Naive B cell (primary cell): ENCODE data around the gene TIMM50. TPM values are rescaled to one million over a fixed set of nuclear protein-coding genes. Genes with fewer than 3 reads are reported as not detected.

Experiments used
- ATAC-seq, 2 donors: fragments of 150-1000 bp; cut with Tn5 transposase; 2 replicates each; pipeline ENCODE4 v1.10.0; 2021; ENCODE audit warnings: low read depth in 2 of 2, mild to moderate bottlenecking in 2 of 2, moderate library complexity in 2 of 2
- DNase-seq: peaks from one replicate; pipeline ENCODE4 v3.0.0; 2022
- H3K27ac Mint-ChIP-seq, 6 donors: one replicate each; pipeline ENCODE4 v1.8.0; 2020 to 2022; ENCODE audit warnings: mild to moderate bottlenecking in 6 of 6, mixed read lengths in 6 of 6, moderate library complexity in 5 of 6, inconsistent platforms in 2 of 6
- H3K27me3 Mint-ChIP-seq, 3 donors: one replicate each; pipeline ENCODE4 v1.8.0; 2021 to 2022; ENCODE audit warnings: mixed read lengths in 3 of 3, mild to moderate bottlenecking in 1 of 3
- H3K36me3 Mint-ChIP-seq, 2 donors: one replicate each; pipeline ENCODE4 v1.8.0; 2020 to 2022; ENCODE audit warnings: mixed read lengths in 2 of 2, inconsistent platforms in 1 of 2, mild to moderate bottlenecking in 1 of 2
- H3K4me1 Mint-ChIP-seq, 3 donors: one replicate each; pipeline ENCODE4 v1.8.0; 2020 to 2022; ENCODE audit warnings: mixed read lengths in 3 of 3, inconsistent platforms in 1 of 3, mild to moderate bottlenecking in 1 of 3, moderate library complexity in 1 of 3
- H3K4me3 Mint-ChIP-seq, 8 donors: one replicate each; pipeline ENCODE4 v1.8.0; 2020 to 2022; ENCODE audit warnings: mild to moderate bottlenecking in 8 of 8, mixed read lengths in 8 of 8, moderate library complexity in 8 of 8, inconsistent platforms in 2 of 8
- H3K9me3 Mint-ChIP-seq, 7 donors: one replicate each; pipeline ENCODE4 v1.8.0; 2020 to 2022; ENCODE audit warnings: mixed read lengths in 7 of 7, mild to moderate bottlenecking in 5 of 7, inconsistent platforms in 2 of 7, moderate library complexity in 1 of 7
- polyA plus RNA-seq, 6 donors: library from polyadenylated mRNA; unstranded; fragments of 300-500 nt; fragmentation: Illumina TruSeq; gene quantifications; one replicate each; pipeline ENCODE4 v1.2.3, GENCODE V29; 2021; ENCODE audit warnings: low read depth in 6 of 6

Gene TIMM50
- 10 to 100 TPM; 35.4 to 41.9 (median 37.0) TPM for polyA plus RNA-seq

DNA sequence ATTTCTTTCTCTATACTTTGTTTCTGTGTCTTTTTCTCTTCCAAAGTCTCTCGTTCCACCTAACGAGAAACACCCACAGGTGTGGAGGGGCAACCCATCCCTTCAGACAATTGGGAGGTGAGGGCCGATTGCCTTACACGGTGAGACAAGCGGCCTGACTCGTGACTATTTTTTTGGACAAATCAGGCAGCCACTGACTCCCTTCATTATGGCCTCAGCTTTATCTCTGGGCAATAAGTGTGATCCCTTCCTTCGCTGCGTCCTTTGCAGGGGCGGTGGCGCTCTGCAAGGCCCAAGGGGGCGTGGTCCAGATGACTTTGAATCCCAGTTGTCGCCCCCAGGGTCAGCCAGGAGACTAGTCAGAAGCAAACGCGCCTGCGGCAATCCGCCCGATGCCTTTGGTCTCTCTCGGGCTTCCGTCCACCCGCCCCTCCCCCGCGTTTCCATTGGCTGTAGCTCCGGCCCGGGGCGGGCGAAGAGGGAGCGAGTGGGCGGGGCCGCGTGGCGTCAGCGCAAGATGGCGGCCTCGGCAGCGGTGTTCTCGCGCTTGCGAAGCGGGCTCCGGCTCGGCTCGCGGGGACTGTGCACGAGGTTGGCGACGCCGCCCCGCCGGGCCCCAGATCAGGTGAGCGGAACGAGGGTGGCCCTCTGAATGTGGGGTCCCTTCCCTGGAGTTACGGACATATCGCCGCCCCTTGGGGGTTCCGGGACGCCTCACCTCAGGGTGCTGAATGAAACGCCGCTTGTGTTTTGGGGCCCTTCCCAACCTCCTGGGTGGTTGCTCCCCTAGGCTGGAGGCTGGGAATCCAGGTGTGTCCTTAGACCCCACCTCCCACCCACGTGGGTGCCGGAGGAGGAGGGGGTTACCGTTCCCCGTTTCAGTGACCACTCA, at the start of gene TIMM50:
TIMM50 (plus strand) TSS at position 502 of the 892 bp plus-strand sequence; CDS start at position 518, 16 bp downstream.
- Mint-ChIP-seq H3K9me3 (no peaks in the 10 kb centered on the region), H3K4me3 (peak within 1 kb of the TSS; percentile 86 to 97 (median 95)), H3K27me3 (no peaks in the 10 kb centered on the region), H3K36me3 (peaks cover 0 to 4% of the 10 kb centered on the region in 2 donors), H3K4me1 (peaks cover 18 to 32% (median 19%) of the 10 kb centered on the region in 3 donors), H3K27ac (peak within 1 kb of the TSS; percentile 86 to 97 (median 94))
- ATAC-seq: peak; percentile 96 to 97
- peak; percentile 95 for DNase-seq

DNA sequence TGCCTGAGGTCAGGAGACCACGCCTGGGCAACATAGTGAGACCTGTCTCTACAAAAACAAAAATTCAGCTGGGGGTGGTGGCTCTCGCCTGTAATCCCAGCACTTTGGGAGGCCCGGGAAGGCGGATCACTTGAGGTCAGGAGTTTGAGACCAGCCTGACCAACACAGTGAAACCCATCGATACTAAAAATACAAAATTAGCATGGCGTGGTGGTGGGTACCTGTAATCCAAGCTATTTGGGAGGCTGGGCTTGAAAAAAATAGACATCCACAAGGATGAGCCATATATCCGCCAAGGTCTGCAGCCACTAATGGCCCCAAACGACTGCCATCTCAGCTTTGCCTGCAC, 48.0 kb upstream of the TIMM50 start:
- Mint-ChIP-seq H3K4me3 (peak overlapping the region in 2 of 8 donors; percentile 54 to 95), H3K27me3 (peaks cover 0 to 3% (median 0%) of the 10 kb centered on the region in 3 donors), H3K36me3 (peaks cover 6 to 10% of the 10 kb centered on the region in 2 donors), H3K9me3 (no peaks in the 10 kb centered on the region), H3K27ac (peak overlapping the region in 3 of 6 donors; percentile 15 to 72 (median 62)), H3K4me1 (peaks cover 29 to 48% (median 41%) of the 10 kb centered on the region in 3 donors)
- DNase-seq (no peak), ATAC-seq (no peak)

DNA sequence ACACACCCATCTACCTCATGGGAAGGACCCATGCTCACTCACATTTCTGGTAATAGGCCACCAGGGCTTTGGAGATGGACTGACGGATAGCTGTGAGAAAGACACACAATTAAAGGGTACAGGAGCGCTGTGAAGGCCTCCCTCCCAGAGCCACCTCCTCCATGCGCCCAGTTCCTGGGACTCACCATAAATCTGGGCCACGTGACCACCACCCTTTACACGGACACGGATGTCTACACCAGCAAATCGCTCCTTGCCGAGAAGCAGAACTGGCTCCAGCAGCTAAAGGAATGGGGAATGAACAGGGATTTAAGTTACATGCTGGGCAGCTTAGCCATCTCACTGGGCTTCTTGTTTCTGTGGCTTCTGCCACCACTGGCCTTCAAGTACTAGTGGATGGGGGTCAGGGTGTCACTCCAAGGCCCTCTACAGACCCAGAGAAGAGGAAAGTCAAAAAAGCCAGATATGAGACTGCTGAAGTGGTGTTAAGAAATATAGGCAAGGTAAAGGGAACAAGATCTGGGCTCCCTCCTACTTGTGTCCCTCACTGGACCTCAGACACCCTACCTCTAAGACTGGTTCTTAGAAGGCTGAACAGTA, 47.1 kb upstream of the TIMM50 start:
- H3K9me3 Mint-ChIP-seq: no peaks in the 10 kb centered on the region
- ATAC-seq: no peak
- peak overlapping the region in 5 of 6 donors; percentile 15 to 98 (median 54) for H3K27ac Mint-ChIP-seq
- DNase-seq: no peak
- H3K36me3 Mint-ChIP-seq: peaks cover 6 to 10% of the 10 kb centered on the region in 2 donors
- peaks cover 0 to 5% (median 0%) of the 10 kb centered on the region in 3 donors for H3K27me3 Mint-ChIP-seq
- H3K4me3 Mint-ChIP-seq: peak overlapping the region in 7 of 8 donors; percentile 6 to 100 (median 78)
- peaks cover 29 to 48% (median 41%) of the 10 kb centered on the region in 3 donors for H3K4me1 Mint-ChIP-seq

DNA sequence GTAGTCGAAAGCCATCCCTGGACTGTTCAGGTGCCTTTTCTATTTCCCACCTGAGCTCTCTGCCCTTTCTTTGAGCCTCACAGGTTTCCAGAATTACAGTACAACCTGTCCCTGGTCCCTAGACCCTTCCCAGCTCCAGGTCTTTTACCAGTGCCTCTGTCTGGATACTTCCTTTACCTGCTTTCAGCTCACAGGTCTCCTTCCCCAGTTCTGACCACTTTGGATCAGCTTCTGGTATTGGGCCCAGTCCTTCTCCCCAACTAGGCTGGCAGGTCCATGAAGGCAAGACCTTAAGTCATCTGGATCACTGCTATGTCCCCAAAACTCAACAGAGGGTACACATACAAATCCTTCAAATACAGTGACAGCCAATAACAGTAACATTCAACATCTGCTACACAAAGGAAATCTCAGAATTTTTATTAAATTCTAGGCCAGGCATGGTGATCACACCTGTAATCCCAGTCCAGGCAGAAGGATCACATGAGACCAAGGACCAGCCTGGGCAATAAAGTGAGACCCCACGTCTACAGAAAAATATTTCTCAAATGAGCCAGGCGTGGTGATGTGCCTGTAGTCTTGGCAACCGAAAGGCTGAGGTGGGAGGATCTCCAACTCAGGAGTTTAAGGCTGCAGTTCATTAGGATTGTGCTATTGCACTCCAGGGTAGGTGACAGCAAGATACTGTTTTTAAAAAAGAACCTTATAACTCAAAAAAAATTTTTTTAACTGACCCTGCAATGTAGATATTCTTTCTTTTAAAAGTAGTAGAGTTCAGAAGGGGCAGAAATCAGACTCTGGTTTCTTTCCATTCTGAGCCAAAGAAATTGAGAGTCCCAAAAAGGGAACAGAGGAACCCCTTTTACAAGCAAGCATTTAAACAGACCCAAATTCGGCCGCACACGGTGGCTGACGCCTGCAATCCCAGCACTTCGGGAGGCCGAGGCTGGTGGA, 46.2 kb upstream of the TIMM50 start:
- ATAC-seq: no peak
- peak overlapping the region in 5 of 6 donors; percentile 30 to 100 (median 98) for H3K27ac Mint-ChIP-seq
- H3K27me3 Mint-ChIP-seq: peaks cover 0 to 5% (median 0%) of the 10 kb centered on the region in 3 donors
- H3K4me3 Mint-ChIP-seq: peak overlapping the region; percentile 78 to 100 (median 99)
- H3K9me3 Mint-ChIP-seq: no peaks in the 10 kb centered on the region
- DNase-seq: no peak
- peaks cover 6 to 10% of the 10 kb centered on the region in 2 donors for H3K36me3 Mint-ChIP-seq
- H3K4me1 Mint-ChIP-seq: peaks cover 29 to 48% (median 41%) of the 10 kb centered on the region in 3 donors

DNA sequence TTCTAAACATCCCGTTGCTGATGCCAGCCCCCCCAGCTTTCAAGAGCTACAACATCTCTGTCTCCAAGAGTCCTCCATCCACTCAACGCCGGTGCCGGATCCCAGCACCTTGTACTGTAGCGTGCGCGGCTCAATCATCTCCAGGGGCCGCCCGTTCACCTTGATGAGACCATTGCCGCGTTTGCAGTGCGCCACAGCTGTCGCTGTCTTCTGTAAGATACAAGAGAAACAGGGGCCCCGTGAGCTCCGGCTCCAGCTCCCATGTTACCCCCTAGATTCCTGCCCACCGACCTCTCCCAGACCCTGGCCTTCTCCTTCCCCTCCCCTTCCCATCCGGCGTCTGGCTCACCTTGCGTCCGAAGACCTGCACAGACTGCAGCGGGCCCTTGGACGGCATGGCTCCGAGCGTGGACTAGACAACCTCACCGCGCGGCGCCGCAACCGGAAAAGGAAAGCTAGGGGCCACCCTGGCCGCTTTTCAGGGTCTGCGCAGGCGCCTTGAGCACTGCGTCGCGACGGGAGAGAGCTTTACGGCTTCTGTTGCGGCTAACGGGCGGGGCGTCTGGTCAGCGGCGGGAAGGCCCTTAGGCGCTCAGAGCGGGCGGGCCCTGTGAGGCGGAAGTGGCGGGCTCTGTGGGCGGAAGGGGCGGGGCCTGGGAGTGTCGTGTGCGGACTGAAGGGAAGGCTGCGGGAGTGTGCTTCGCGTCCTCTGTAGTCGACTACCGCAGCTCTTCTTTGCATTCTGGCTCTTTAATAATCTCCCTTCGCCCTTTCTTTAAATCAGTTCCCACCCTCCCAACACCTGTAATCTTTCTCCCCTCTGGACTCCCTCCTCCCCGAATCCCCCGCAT, 44.9 kb upstream of the TIMM50 start, which contains the start of gene RPS16:
RPS16 (minus strand) TSS at position 451 of the 851 bp plus-strand sequence; CDS start at position 397, 54 bp downstream.
- no peaks in the 10 kb centered on the region for H3K9me3 Mint-ChIP-seq
- peak within 1 kb of the TSS; percentile 95 to 100 (median 100) for H3K4me3 Mint-ChIP-seq
- H3K36me3 Mint-ChIP-seq: peaks cover 6 to 10% of the 10 kb centered on the region in 2 donors
- ATAC-seq (peak; percentile 92 to 94), DNase-seq (peak; percentile 98)
- H3K4me1 Mint-ChIP-seq: peaks cover 34 to 50% (median 49%) of the 10 kb centered on the region in 3 donors
- peak within 1 kb of the TSS; percentile 98 to 100 (median 99) for H3K27ac Mint-ChIP-seq
- peaks cover 0 to 5% (median 0%) of the 10 kb centered on the region in 3 donors for H3K27me3 Mint-ChIP-seq

DNA sequence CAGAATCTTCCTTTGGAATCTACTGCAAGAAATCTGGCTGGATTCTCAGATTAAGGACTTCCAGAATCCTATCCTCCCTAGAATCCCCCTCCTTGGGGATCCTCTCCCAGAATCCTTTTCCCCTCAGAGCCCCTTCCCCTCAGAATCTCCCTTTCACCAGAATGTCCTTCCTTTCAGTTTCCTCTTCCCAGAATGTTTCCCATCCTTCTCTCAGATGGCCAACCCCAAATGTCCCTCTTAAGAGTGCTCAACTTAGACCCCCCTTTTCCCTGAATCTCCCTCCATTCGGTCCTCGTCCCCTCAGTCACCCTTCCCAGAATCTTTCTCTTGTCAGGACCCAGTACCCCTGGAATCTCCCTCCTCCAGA, 44.3 kb upstream of the TIMM50 start:
- peak overlapping the region; percentile 95 to 100 (median 100) for H3K4me3 Mint-ChIP-seq
- no peaks in the 10 kb centered on the region for H3K9me3 Mint-ChIP-seq
- peaks cover 34 to 50% (median 49%) of the 10 kb centered on the region in 3 donors for H3K4me1 Mint-ChIP-seq
- DNase-seq (no peak), ATAC-seq (no peak)
- peaks cover 0 to 5% (median 0%) of the 10 kb centered on the region in 3 donors for H3K27me3 Mint-ChIP-seq
- H3K36me3 Mint-ChIP-seq: peaks cover 6 to 10% of the 10 kb centered on the region in 2 donors
- H3K27ac Mint-ChIP-seq: peak overlapping the region; percentile 98 to 100 (median 99)

DNA sequence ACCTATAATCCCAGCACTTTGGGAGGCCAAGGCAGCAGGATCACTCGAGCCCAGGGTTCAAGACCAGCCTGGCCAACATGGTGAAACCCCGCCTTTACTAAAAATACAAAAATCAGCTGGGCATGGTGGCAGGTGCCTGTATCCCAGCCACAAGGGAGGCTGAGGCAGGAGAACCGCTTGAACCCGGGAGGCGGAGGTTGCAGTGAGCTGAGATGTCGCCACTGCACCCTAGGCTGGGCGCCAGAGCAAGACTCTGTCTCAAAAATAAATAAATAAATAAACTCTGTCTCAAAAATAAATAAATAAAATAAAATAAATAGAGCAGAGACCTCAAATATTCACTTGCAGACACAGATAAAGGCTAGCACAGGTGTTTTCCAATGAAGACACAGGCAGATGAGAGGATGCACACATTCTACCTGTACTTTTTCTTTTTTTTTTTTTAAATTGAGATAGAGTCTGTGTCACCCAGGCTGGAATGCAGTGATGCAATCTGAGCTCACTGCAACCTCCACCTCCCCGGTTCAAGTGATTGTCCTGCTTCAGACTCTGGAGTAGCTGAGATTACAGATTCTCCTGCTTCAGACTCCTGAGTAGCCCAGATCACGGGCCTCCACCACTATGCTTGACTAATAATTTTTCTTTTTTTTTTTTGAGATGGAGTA, 42.2 kb upstream of the TIMM50 start:
- peaks cover 6 to 10% of the 10 kb centered on the region in 2 donors for H3K36me3 Mint-ChIP-seq
- ATAC-seq (no peak), DNase-seq (no peak)
- no peaks in the 10 kb centered on the region for H3K9me3 Mint-ChIP-seq
- H3K4me1 Mint-ChIP-seq: peaks cover 32 to 41% (median 40%) of the 10 kb centered on the region in 3 donors
- H3K27ac Mint-ChIP-seq: no peak overlapping the region
- H3K4me3 Mint-ChIP-seq: no peak overlapping the region
- H3K27me3 Mint-ChIP-seq: peaks cover 0 to 5% (median 0%) of the 10 kb centered on the region in 3 donors

DNA sequence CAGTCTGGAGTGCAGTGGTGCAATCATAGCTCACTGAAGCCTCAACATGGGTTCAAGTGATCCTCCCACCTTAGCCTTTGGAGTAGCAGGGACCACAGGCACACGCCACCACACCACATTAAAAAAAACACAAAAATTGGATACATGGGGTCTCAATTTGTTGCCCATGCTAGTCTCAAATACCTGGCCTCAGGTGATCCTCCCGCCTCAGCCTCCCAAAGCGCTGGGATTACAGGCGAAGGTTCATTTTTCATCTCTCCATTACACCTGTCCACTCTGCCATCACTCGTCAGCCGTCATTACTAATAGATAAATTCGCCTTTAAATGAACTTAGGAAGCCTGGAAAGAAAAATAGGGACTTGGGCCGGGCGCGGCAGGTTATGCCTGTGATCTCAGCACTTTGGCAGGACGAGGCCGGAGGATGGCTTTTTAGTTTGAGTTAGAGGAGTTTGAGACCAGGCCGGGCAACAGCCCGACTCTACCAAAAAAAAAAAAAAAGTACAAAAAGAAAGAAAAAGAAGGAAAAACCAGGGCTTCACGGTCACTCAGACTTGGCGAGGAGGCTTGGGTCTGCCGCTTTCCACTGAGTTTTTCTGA, 35.9 kb upstream of the TIMM50 start:
- H3K36me3 Mint-ChIP-seq: peaks cover 4 to 10% of the 10 kb centered on the region in 2 donors
- H3K27ac Mint-ChIP-seq: peak overlapping the region; percentile 97 to 100 (median 98)
- H3K4me1 Mint-ChIP-seq: peaks cover 43 to 59% (median 45%) of the 10 kb centered on the region in 3 donors
- H3K4me3 Mint-ChIP-seq: peak overlapping the region; percentile 90 to 100 (median 99)
- no peaks in the 10 kb centered on the region for H3K27me3 Mint-ChIP-seq
- DNase-seq (no peak), ATAC-seq (no peak)
- H3K9me3 Mint-ChIP-seq: peaks cover 0 to 2% (median 0%) of the 10 kb centered on the region in 7 donors

DNA sequence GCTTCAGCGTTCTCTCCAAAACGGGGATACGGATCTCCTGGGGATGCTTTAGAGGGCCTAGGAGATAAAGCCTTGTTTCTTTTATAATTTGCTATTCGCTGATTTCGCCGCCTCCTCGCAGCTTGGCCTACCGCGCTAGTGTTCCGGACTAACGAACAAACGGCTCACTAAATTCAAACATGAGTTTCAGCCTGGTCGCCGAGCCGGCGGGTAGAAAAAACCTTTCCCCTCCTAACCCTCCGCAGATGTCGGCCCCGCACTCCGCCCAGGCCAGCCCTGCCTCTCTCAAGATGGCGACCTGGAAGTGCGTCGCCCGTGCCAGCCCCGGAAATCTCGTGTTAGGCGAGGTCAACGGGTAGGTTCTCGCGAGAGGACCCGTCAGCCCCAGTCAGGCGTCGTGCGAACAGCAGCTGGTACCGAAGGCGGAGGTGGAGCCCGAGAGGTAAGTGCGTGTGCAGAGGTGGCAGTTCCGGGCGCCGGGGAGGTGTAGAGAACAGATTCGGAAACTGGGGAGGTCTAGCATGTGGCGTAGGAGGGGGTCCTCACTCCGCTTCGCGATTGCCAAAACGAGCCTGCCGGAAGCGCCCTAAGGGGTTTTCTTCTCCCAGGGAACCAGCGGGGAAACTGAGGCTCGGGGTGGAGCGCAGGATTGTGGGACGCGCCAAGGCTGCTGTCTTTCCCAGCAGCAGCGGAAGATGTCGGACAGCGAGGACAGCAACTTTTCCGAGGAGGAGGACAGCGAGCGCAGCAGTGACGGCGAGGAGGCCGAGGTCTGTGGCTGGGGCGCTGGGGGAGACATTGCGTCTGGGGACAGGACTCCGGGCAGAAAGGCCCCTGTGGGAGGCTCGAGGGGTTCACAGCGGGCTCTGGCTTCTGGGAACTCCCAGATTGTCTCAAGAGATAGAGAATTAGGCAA, 35.2 kb upstream of the TIMM50 start, which contains the start of gene SUPT5H:
SUPT5H (plus strand) TSS at position 387 of the 916 bp plus-strand sequence; CDS start at position 696, 309 bp downstream.
- peaks cover 45 to 63% (median 45%) of the 10 kb centered on the region in 3 donors for H3K4me1 Mint-ChIP-seq
- peak within 1 kb of the TSS; percentile 90 to 100 (median 99) for H3K4me3 Mint-ChIP-seq
- H3K27ac Mint-ChIP-seq: peak within 1 kb of the TSS; percentile 97 to 100 (median 98)
- DNase-seq: peak; percentile 98
- peak; percentile 90 to 91 for ATAC-seq
- H3K36me3 Mint-ChIP-seq: peaks cover 4 to 10% of the 10 kb centered on the region in 2 donors
- H3K27me3 Mint-ChIP-seq: no peaks in the 10 kb centered on the region
- peaks cover 0 to 2% (median 0%) of the 10 kb centered on the region in 7 donors for H3K9me3 Mint-ChIP-seq

DNA sequence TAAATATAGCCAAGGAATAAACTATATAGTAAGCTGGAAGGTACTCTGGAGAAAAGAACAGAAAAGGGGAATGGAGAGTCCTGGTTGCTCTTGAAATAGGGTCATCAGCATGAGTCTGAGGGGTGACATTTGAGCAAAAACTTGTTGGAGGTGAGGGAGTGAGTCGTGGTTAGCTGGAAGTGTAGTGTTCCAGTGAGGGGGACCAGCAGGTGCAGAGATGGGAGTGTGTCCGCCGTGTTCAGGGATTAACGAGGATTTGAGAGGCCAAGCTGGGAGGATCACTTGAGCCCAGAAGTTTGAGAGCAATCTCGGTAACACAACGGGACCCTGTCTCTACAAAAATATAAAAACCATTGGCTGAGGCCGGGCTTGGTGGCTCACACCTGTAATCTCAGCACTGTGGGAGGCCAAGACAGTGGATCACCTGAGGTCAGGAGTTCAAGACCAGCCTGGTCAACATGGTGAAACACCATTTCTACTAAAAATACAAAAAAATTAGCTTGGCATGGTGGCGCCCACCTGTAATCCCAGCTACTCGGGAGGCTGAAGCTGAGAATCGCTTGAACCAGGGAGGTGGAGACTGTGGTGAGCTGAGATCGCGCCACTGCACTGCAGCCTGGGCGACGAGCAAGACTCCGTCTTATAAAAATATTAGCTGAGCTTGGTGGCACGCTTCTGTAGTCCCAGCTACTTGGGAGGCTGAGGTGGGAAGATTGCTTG, 34.1 kb upstream of the TIMM50 start:
- no peaks in the 10 kb centered on the region for H3K27me3 Mint-ChIP-seq
- H3K9me3 Mint-ChIP-seq: peaks cover 0 to 2% (median 0%) of the 10 kb centered on the region in 7 donors
- H3K4me1 Mint-ChIP-seq: peaks cover 49 to 74% (median 52%) of the 10 kb centered on the region in 3 donors
- ATAC-seq: no peak
- DNase-seq: no peak
- peak overlapping the region; percentile 90 to 100 (median 99) for H3K4me3 Mint-ChIP-seq
- H3K27ac Mint-ChIP-seq: peak overlapping the region; percentile 28 to 100 (median 98)
- peaks cover 4 to 11% of the 10 kb centered on the region in 2 donors for H3K36me3 Mint-ChIP-seq
